ENCODE data around the gene YKT6.

DNA sequence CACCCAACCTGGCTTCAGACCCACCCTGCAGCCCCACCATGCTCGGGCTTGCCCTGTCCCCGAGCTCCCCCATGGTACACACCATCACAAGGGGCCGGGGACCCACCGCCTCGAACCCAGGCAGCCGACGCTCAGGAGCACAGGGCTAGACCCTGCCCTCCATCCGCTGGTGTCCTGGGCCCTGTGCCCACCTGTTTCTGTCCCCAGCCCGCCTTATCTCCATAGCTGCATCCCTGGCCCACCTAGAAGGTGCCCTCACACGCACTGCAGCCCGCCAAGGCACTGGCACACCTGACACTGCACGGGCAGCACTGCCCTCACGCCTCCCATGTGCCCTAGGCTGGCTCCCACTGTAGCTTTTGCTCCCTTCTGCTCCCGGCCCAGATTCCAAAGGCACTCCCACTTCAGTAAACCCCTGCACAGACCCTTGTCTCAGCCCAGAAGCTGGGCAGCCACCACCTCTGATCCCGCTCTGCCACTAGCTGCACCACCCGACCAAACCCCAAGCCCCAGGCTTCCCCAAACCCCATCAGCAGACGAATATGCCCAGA is 17.1 kb downstream of the YKT6 start:
- TF ChIP-seq, protein P1, sequence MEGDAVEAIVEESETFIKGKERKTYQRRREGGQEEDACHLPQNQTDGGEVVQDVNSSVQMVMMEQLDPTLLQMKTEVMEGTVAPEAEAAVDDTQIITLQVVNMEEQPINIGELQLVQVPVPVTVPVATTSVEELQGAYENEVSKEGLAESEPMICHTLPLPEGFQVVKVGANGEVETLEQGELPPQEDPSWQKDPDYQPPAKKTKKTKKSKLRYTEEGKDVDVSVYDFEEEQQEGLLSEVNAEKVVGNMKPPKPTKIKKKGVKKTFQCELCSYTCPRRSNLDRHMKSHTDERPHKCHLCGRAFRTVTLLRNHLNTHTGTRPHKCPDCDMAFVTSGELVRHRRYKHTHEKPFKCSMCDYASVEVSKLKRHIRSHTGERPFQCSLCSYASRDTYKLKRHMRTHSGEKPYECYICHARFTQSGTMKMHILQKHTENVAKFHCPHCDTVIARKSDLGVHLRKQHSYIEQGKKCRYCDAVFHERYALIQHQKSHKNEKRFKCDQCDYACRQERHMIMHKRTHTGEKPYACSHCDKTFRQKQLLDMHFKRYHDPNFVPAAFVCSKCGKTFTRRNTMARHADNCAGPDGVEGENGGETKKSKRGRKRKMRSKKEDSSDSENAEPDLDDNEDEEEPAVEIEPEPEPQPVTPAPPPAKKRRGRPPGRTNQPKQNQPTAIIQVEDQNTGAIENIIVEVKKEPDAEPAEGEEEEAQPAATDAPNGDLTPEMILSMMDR (conservative IDR thresholded peaks at IDR 0.05; ENCODE audit: low read length), result no peak
- no peak for TF ChIP-seq EZH2phosphoT487 (IDR thresholded peaks at IDR 0.05; ENCODE audit: borderline replicate concordance)
